Measurements from ENCODE around the gene CSHL1.
"Not testable (repeated sequence)": the region's sequence is repeated elsewhere in the genome, so short reads cannot be mapped to it uniquely, and the experiment has no call there.

Gene CSHL1

DNA sequence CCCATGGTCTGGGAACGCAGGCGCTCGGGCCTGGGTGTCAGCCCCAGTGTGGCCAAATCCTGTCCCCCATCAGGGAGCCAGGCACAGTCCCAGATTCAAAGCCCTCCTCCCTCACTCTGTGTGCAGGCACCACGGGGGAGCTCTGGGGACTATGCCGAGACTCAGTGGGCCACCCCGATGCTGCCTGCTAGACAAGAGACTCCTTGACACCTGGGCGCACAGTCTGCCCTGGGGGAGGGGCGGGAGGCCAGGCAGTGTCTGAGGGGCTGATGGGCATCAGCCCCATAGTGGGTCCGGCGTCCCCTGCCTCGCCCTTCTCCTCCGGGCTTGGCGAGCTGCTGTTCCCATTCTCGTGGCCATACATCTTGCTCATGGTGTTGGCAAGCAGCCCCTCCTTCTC, 29.5 kb upstream of the CSHL1 start:
- DNase-seq (ENCODE audit: low spot score) = no peak

DNA sequence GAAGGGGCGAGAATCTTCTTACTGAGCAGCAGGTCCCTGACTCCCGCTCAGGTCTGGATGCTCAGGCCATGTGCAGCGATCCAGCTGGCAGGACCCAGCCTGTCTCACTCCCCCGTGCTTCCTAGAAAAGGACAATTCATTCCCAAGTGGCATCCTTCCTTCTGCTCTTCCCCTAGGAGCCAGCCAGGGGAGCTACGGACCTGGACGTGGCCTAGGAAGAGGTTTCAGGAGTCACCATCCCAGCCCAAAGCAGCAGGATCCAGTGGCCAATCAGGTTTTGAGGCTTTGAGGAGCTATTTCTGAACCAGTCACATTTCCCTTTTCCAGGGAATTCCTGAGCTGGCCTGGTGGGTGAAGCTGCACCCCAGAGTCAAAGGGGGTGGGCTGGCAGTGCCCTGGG, 28.8 kb upstream of the CSHL1 start:
- DNase-seq (ENCODE audit: low spot score) = no peak

DNA sequence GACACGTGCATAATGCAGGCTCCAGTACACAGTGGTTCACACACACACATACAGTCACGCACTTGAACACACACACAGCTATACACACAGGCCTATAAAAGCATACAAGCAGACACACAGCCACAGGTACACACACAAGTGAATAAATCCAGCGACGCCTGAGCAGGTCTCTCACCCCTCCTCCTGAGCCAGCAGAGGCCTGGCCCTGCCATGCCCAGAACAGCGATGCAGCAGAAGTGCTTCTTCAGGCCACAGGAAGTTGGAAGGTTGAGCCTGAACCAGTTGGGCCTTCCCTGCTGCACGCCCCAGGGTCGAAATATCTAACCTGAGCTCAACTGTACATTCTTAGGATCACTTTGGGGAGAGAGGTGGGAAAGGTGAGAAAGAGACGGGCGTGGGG, 28.3 kb upstream of the CSHL1 start:
- no peak for DNase-seq (ENCODE audit: low spot score)

DNA sequence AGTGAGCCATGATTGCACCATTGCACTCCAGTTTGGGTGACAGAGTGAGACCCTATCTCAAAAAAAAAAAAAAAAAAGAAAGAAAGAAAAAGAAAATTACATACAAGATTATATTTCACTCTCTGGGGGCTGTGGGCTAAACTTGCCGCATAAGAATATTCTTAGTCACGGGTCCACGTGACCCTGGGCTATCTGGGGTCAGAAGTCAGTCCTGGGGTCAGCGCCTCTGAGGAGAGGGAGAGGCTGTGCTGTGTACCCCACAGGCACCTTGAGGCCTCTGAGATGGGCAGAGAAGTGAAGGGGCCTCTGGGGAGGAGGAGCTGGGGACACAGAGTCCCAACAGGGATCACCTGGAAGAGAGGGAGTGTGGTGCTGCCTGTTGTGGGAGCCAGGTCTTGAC, 26.9 kb upstream of the CSHL1 start:
- DNase-seq (ENCODE audit: low spot score) = no peak

DNA sequence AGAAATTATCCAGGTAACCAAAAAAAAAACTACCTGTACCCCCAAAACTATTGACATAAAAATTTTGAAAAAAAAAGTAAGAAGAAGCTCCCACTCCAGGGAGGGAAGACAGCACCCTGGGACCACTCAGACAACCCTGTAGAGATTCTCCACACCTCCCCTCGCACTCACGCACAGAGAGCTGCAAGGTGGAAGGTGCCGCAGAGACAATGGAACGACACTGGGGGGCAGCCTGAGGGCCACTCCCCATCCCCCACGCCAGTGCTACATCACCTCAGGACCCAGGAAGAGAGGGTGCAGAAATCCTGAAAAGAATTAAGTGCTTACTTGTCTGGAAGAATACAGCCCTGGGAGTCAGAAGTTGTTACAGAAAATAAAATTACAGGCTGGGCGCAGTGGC, 26.3 kb upstream of the CSHL1 start:
- DNase-seq (ENCODE audit: low spot score) = no peak

DNA sequence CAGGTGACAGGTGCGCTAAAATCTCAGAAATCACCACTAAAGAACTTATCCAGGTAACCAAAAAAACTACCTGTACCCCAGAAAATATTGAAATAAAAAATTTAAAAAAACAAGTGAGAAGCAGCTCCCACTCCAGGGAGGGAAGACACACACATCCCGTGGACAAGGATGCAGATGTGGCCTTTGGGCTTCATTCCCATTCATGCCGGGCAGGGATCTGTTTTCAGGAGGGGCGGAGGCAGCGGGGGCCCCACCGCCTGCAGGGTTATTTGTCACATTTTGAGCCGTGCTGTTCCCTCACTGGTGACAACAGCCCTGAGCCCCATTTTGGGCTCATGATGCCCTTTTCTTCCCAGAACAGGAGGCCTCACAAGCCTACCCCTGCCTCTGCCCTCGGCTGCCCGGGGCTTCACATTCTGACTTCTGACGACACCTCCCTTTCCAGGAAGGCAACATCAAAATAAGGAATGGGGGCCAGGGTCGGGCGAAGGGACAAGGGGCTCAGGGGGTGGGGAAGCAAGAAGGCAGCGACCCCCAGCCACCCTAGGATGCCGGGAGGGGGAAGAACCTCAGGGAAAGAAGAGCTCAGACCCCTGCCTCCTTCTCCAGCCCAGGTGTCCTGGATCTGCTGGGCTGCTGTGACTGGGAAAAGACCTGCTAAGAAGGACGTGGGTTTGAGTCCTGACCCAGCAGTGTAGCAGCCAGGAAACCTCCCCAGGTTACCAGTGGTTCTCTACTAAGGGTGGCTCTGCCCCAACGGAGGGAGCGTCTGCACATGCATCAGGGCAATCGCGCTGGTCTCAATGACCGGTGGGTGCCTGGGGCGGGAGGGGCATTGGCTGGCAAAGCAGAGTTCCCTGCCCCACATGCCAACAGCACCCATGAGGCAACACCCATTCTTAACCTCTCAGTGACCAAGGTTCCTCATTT, 23.4 kb upstream of the CSHL1 start:
- DNase-seq (ENCODE audit: low spot score) = no peak

DNA sequence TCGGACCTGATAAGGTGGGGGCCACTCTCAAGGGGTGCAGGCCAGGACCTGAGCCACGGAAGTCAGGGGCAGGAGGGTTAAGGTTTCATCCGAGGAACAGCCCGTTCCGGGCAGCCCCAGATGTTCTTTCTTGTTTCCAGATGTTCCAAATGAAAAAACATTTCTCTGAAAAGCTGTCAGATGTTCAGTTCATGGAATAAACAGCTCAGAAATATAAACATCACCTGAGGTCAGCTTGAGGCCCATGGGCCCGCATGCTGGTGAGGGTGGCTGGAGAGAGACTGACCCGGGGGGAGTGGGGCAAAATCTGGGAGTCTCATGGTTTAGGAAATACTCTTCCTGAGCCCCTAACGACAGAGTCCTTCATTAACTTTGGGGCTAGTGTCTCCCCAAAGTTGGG, 22.5 kb upstream of the CSHL1 start:
- DNase-seq (ENCODE audit: low spot score) = no peak

DNA sequence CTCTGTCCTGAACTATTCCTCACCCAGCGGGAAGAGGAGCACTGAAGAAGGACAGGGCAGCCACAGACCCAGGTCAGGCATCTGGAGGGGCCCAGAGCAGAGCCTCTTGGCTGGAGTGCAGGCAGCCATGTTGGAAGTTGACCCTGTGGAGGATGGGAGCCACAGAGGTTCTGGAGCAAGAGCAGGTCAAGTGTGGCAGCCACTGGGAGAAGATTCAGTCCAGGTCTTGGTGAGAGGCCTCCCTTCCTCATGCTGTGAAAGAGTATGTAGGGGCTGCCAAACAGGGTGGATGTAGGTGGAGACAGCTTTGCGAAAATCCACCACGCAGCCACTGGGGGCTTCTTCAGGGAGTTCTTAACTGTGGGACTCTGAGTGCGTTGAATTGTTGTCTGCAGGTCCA, 21.7 kb upstream of the CSHL1 start:
- no peak for DNase-seq (ENCODE audit: low spot score)

DNA sequence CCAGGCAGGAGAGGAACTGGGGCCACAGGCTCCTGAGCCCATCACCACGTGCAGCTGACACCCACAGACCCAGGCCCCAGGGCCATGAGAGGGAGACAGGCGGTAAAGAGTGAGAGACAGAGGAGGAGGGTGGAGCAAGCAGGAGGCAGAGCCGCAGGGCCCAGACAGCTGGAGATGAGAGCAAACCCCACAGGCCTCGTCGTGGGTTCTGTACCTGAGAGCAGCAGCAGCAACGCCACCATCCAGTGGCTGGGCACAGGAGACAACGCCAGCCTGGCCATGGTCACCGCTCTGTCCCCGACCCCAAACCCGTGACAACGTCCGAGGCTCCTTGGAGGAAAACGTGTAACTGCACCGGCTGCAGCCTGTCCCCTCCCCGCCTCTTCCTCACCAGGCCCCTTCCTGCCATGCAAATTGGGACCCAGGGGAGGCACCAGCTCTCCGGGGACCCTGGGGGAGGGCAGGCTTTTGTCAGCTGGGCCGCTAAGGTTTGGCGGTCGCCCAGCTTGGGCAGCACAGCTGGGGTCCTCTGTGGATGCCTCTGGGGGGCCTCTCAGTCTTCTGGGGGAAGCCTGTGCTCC, 21.0 kb upstream of the CSHL1 start, which contains the start of gene CD79B:
TSS of gene CD79B (minus strand) at position 351 of the 581 bp plus-strand sequence. CDS start at position 281, 70 bp downstream.
- no peak for DNase-seq (ENCODE audit: low spot score)

DNA sequence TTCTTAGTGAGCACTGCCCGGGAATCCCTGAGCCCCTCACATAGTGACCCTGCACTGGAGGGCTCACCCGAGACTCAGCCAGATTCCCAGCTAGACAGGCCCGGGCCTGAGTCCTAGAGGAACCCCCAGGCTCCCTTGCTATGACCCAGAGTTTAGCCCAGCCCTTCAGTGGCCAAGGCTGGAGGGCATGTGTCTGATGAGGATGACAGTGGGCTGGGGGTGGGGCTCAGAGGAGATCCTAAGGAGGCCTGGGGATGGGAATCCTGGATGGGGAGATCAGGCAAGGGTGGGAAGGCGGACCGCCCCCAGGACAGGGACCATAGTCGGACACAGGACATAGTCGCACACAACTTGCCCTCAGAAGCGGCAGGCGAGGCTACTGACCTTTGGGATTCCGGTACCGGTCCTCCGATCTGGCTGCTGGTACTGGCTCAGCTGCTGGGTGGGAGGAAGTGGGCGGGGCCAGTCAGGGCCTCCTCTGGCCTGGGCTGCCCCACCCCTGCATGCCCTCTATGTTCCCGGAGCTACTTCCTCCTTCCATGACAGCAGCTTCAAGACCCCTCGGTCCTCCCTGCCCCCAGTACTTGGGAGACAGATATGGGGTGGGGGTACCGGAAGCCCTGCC, 20.0 kb upstream of the CSHL1 start:
- peak; percentile 31 for DNase-seq (ENCODE audit: low spot score)

DNA sequence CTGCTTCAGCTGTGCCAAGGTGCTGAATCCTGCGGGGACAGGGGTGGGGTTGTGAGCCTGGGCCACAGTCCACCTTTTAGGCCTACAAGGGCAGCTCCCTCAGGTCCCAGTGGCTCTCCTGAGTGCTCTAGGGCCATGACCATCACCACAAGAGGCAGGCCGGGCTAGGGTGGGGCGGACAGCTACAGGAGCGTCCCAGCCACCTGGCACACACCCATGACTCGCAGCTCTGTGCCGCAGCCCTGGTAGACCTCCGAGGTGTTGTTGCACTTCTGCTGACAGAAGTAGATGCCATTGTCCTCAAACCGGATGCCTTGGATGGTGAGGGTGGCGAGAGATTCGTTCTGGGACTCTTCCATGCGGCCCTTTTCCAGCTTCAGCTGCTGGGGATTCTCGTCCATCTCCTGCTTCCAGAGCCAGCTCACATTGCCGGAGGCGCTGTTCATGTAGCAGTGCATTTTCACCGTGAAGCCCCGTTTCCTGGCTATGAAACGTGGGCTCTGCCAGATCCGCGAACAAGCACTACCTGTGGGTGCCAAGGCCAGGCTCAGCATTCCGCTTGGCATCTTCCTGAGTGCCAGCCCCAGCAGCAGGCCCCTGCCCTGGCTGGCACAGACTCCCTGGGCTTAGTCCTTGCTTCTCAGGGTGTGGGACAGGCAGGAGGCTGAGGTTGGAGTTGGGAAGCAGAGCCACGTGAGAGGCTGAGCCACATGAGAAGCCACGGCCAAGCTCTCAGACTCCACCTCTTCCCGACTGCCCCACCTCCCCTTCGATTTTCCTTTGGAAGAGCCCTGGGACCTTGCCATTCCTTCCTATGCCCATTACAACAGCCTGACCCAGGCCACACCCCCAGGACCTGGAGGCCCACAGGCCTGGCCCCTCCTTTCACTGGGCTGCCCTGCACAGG, 19.1 kb upstream of the CSHL1 start:
- no peak for DNase-seq (ENCODE audit: low spot score)

DNA sequence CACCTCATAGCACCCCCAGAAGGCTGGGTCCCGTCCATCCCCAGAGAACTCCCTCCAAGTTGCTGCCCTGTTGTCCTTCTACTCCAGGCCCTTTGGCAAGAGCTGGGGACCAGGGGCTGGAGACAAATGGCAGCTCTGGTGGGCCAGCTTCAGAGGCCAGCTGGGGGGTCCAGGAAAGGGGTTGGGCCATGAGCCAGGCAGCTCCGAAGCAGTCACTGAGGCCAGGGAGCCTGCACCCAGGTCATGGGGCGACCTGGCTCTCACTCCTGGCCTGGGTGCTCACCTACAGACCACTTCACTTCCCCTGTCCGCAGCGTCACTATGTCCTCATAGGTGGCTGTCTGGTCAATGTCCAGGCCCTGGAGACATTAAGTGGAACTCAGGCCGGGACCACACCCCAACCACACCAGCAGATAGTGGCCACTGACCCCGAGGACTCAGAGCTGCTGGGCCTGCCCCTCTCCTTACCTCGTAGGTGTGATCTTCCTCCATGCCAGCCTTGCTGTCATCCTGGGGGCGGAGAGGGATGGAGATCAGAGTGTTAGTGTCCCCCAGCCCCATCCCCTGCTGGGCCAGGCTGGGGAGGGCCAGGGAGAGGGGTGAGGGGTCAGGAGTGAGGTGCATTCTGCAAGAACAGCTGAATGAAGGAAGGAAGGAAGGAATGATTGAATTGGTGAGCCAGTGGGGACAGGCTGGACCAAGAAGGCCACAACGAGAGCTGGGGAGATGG, 18.1 kb upstream of the CSHL1 start:
- DNase-seq (ENCODE audit: low spot score) = no peak

DNA sequence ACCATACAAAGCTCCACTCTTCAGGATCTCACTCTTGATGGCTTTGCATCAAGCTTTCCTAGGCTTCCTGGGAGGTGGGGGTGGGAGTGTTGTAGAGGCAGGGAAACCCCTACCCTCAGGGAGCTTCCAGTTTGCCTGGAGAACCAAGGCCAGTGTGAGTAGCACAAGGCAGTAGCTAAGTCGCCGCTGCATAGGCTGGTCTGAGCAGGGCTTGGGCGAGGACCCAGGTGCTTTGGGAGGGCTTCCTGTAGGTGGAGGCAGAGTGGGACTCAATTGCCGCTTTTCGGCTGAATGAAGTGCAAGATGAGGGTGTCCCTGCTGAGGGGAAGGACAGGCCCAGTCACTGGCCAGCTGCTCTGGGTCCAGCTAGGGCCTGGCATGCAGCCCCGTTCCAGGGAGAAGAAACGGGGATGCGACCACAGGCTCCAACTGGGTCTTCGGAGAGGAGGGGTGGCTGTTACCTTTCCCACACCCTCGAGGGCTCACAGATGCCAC, 17.2 kb upstream of the CSHL1 start:
- DNase-seq (ENCODE audit: low spot score) = no peak

DNA sequence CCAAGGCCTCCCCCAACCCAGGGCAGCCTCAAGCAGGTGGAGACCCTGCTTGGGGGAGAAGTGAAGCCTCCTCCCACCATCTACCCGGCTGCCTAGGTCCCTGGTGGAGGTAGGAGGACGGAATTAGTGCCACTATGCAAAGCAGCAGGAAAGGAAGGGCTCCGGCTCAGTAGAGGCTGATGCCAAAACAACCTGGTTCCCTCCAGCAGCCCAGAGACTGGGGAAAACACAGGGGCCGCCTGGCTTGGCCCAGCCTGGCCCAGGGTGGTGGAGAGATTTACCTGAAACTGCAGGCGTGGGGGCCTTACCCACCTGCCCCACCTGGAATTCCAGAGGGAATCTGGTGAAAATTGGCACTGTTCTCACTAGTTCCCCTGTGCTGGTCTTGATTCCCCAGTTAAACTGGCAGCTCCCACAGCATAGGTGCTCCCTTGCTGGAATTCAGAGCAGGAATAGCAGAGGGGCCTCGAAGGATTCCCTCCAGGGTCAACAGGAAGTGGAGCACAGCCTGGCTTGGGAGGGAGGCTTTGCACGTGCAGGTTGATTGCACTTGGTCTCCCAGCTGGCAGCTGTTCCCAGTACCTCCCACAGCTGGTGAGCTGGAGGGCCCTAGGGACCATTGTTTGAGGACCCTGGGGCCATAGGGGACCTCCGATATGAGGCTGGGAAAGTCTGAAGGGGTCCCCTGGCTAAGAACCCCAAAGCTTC, 16.6 kb upstream of the CSHL1 start:
- no peak for DNase-seq (ENCODE audit: low spot score)

DNA sequence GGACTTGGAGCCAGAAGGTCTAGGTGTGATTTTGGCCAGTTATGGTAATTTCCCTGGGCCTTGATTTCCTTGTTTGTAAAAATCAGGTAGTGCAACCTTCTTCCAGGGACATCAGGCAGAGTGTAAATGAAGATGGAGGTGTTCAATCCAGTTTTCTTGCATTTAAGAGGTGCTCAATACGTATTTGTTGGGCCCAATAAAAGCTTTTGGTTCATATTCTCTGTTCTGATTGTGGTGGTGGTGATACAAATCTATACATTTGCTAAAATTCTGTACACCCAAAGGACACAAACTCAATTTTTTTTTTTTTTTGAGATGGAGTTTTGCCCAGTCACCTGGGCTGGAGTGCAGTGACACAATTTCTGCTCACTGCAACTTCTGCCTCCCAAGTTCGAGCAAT, 15.1 kb upstream of the CSHL1 start:
- no peak for DNase-seq (ENCODE audit: low spot score)

DNA sequence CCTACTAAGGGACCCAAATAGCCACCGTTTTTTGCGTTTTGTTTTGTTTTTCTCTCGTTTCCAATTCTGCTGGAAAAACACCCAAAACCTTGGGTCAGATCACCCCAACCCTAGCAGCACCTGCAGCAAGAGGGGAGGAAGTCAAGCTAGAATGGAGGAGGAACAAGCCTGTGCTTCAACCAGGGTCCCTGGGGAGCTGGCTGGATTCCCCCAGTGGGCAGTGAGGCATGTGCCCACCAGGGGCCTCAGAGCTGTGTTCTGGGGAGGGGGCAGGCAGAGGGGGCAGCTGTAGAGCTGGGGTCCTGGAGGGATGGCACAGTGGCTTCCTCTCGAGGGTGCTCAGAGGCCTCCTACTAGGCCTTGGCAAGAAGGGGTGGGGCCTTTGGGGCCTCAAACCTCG, 14.6 kb upstream of the CSHL1 start:
- no peak for DNase-seq (ENCODE audit: low spot score)

DNA sequence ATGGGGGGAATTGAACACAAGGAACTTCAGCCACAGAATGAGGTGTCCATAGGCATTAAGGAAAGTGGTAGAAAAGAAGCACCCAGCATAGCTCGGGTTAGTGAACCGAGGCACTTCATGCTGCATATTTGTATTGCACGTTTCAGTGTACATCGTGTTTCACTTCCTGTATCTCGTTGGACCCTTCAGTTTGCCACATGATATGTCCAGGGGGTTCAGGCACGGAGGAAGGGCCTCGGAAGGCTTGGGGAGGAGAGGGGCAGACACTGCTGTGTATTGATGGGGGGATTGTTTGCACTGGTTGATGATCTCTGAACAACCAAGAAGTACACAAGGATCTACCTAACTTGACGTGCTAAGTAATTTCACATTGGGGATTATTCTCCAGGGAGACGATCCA, 11.3 kb upstream of the CSHL1 start:
- not testable (repeated sequence) for DNase-seq (ENCODE audit: low spot score)

DNA sequence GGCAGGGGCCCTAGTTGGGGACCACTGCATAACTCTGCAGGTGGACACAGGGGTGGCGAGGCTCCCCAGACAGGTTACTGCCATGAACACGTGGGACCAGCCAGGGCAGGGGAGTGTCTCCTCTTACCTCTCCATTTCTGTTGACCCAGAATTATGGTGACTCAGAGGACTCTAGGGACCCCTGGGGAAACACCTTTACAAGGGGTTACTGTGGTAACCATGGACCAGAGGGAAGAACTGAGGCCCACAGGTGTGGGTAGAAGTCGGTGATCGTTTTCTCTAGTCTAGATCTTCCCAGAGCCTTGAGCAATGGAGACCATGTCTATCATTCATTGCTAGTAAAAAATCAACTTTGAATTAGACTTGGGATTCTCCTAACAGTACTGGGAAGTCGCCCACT, 9.7 kb upstream of the CSHL1 start:
- not testable (repeated sequence) for DNase-seq (ENCODE audit: low spot score)

DNA sequence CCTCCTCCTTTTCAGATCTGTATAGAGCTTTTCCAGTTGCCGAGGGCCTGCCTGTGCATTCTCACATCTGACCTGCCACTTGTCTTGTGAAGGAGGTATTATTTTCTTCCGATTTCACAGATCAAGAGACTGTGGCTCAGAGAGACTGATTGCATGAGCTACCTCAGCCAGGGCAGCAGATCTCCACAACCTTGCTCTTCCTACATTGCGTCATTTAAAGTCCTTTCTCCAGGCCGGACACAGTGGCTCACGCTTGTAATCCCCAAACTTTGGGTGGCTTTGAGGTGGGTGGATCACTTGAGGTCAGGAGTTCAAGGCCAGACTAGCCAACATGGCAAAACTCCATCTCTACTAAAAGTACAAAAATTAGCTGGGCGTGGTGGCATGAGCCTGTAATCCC, 9.0 kb upstream of the CSHL1 start:
- not testable (repeated sequence) for DNase-seq (ENCODE audit: low spot score)

DNA sequence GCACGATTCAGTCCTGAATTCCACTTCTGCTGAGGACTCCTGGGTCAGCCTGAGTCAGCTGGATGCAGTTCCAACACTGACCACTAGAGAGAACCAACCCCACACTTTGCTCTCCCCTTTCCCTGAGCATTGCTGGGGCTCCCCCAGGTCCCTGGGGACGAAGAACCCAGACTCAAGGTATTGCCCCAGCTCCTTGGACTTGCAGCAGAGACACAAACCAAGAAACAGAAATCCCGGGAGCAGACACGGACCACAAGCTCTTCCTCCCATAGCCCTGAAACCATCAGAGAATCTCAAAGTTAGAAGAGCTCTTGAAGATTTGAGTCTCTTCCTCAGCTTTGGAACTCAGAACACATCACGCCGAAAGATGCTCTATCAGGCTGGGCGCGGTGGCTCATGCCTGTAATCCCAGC, 8.3 kb upstream of the CSHL1 start:
- DNase-seq (ENCODE audit: low spot score) = peak; percentile 85
